GM13976 (cell line): ENCODE results near the gene KCNJ6.

Experiments
- DNase-seq: peaks from one replicate; pipeline ENCODE4 v3.0.0; 2012; ENCODE audit warnings: low spot score
- in situ Hi-C: fragments of 300-500 bp; cut with MboI; formaldehyde crosslinking; loops from one replicate; pipeline ENCODE4 v1.12.0; 2022; ENCODE audit warnings: low sequenced_read_pairs, mixed read lengths, inconsistent platforms; ENCODE audit not compliant: unreplicated experiment
- TF ChIP-seq, protein P1 (sequence below): IDR thresholded peaks from 2 replicates; pipeline ENCODE4 v1.5.1; 2012; ENCODE audit warnings: borderline replicate concordance, mild to moderate bottlenecking; ENCODE audit not compliant: insufficient read depth; ENCODE audit errors: extremely low read depth, missing control alignments, control extremely low read depth

The KCNJ6 gene

DNA sequence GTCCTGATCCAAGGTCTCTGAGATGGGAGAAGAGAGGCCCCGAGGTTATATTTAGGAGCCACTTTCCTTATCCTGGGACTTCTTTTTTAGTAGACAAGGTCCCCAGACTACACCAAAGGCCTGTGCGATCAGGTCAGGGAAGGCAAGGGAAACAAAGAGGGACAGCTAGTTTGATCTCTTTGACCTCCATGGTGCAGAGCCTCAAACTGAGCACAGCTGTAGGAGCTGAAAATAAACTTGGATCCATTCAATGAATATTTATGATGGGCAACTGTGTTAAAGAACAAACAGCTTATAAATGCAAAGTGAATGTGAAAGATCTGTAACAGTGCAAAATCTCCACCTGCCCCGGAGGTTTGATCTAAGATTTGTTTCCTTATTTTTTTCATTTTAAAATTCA, 293.1 kb downstream of the KCNJ6 start:
- in situ Hi-C loops = no loop called here
- TF ChIP-seq, protein P1, sequence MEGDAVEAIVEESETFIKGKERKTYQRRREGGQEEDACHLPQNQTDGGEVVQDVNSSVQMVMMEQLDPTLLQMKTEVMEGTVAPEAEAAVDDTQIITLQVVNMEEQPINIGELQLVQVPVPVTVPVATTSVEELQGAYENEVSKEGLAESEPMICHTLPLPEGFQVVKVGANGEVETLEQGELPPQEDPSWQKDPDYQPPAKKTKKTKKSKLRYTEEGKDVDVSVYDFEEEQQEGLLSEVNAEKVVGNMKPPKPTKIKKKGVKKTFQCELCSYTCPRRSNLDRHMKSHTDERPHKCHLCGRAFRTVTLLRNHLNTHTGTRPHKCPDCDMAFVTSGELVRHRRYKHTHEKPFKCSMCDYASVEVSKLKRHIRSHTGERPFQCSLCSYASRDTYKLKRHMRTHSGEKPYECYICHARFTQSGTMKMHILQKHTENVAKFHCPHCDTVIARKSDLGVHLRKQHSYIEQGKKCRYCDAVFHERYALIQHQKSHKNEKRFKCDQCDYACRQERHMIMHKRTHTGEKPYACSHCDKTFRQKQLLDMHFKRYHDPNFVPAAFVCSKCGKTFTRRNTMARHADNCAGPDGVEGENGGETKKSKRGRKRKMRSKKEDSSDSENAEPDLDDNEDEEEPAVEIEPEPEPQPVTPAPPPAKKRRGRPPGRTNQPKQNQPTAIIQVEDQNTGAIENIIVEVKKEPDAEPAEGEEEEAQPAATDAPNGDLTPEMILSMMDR = no peak

GRCh38 chr21:37622755-37623154, 293.5 kb downstream of the KCNJ6 start:
- in situ Hi-C loops = no loop called here
- TF ChIP-seq, protein P1 = no peak
- DNase-seq = no peak

More for the DNA sequence above, 293.1 kb downstream of the KCNJ6 start:
- DNase-seq = no peak

GRCh38 chr21:37620401-37620800, 295.9 kb downstream of the KCNJ6 start:
- TF ChIP-seq, protein P1 = no peak
- no peak for DNase-seq
- in situ Hi-C loops = no loop called here

DNA sequence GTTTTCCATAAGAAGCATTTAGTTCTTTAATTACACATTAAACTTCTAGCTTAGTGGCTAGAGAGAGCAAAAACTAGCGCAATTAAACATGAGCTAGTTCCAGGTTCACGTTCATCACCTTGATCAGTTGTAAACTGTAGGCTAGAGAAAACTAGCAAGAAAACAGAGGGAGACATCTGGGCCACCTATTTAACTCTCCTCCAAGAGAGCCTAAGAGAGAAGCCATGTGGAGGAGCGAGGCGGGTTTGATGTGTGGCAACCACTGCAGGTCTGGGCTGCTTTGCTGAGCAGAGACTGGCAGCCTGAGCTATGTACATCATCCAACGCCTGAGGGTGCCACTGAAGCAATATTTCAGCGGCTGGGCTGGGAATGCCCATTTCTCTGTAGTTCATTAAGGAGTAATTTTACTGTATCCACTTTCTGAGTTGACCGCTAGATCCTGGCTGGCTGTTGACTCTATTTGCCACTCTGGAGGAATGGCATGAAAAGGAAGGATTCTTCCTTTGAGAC, 296.7 kb downstream of the KCNJ6 start:
- DNase-seq = no peak
- TF ChIP-seq, protein P1 = no peak
- in situ Hi-C loops = no loop called here

DNA sequence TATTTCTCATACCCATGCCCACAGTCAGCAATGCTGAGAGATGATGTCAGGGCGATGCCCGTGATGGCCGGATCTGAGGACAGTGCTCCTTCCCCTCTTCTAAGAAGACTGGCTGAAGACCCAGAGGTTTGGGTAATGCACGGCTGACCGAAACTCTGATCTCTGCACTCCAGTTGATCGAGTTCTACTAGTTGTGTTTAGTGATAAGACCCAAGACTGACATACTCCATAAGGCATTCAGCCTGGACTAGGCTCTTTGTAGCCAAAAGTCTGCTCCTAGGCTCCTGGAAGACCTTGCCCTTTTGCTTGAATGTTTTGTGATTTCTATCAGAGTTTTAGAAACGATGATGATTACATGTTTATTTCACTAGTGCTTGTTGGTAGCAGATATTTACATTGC, 298.2 kb downstream of the KCNJ6 start:
- DNase-seq = no peak
- TF ChIP-seq, protein P1 = no peak
- in situ Hi-C loops = no loop called here

DNA sequence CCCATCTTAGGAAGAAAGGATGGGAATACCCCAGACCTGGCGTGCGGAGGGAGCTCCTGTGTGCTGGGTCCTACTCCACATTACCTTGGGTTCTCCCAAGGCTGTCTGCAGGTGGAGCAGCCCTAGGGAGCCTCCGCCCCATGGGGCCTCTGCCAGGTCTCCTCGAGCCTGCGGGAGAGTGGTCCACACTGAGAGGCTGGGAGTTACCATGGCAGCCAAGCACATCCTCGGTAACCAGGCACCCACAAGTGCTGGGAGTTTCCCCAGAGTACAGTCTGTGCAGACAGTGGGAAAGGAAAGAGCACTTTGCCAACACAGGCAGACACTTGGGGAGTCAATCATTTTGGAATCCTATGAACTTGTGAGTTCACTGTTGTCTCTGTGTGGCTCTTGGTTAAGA, 300.3 kb downstream of the KCNJ6 start:
- no peak for DNase-seq
- TF ChIP-seq, protein P1 = no peak
- in situ Hi-C loops = no loop called here
